K562 (cell line): Measurements from ENCODE around the gene PCLAF. TPM values are rescaled to one million over a fixed set of nuclear protein-coding genes. Genes with fewer than 3 reads are reported as not detected.

ENCODE experiments used
- ATAC-seq: fragments of 200-7000 bp; cut with Tn5 transposase; 3 replicates; pipeline ENCODE4 v1.9.1; 2020; ENCODE audit warnings: moderate library complexity
- BruUV-seq: library from RNA; stranded (reverse); fragments of 400-500 nt; replicated peaks from 2 replicates; lab custom pipeline; 2021; lab: Mats Ljungman, UMichigan
- CTCF ChIA-PET: fragments of 300-600 bp; formaldehyde crosslinking; extraction: SDS; loops from one replicate; lab custom pipeline; 2021; ENCODE audit warnings: low intra/inter-chr PET ratio; lab: Yijun Ruan, JAX
- POLR2A ChIA-PET: fragments of 300-600, 350-650 bp; sonication (Branson Sonifier 250); formaldehyde crosslinking; extraction: SDS; loops from one replicate; lab custom pipeline; 2021; ENCODE audit warnings: antibody characterized with exemption, inconsistent platforms; lab: Yijun Ruan, JAX
- DNase-seq, 4 experiments: peaks; one replicate each; pipeline versions ENCODE4 v3.0.0 to v3.0.0-alpha.2; 2011 to 2018; ENCODE audit warnings: low spot score in 3 of 4, mixed read lengths in 3 of 4; ENCODE audit errors: extremely low read depth in 1 of 4
- FAIRE-seq: peaks from 2 replicates; lab custom pipeline; 2011; peaks lifted over from hg19 to GRCh38; lab: Jason Lieb, UNC
- H2AFZ ChIP-seq: 2 replicates; pipeline ENCODE4 v1.6.0; 2011; ENCODE audit warnings: low read depth, low read length, control low read depth, inconsistent platforms
- H3K27ac ChIP-seq: fragments of 200-600 bp; 3 replicates; pipeline ENCODE4 v1.8.0; 2011; ENCODE audit warnings: low read depth, mild to moderate bottlenecking, control low read depth, inconsistent platforms, low read length, moderate library complexity, mixed read lengths; ENCODE audit errors: extremely low read depth
- H3K27me3 ChIP-seq, 2 experiments: fragments of 300-600 bp in 1 of 2; 2 replicates in 1 of 2; 3 replicates in 1 of 2; pipeline versions ENCODE4 v1.6.0 to v1.8.0; 2011; ENCODE audit warnings: inconsistent platforms in 2 of 2, low read length in 2 of 2, mild to moderate bottlenecking in 1 of 2, mixed read lengths in 1 of 2, moderate library complexity in 1 of 2; ENCODE audit not compliant: control insufficient read depth in 2 of 2, insufficient read depth in 2 of 2
- H3K36me3 ChIP-seq: fragments of 300-600 bp; 3 replicates; pipeline ENCODE4 v1.8.0; 2011; ENCODE audit warnings: mild to moderate bottlenecking, low read length, inconsistent platforms; ENCODE audit not compliant: control insufficient read depth, insufficient read depth
- H3K4me1 ChIP-seq, 2 experiments: fragments of 200-600 bp in 1 of 2; replicated peaks in 1 of 2; 2 replicates in 1 of 2; 3 replicates in 1 of 2; pipeline versions ENCODE4 v1.5.1 to v1.8.0; 2011; ENCODE audit warnings: inconsistent platforms in 2 of 2, low read length in 2 of 2, mild to moderate bottlenecking in 1 of 2, mixed read lengths in 1 of 2, moderate library complexity in 1 of 2; ENCODE audit not compliant: control insufficient read depth in 2 of 2, insufficient read depth in 2 of 2
- H3K4me2 ChIP-seq: 2 replicates; pipeline ENCODE4 v1.6.1; 2011; ENCODE audit warnings: low read length, control low read depth, inconsistent platforms, mixed read lengths; ENCODE audit not compliant: insufficient read depth
- H3K4me3 ChIP-seq: fragments of 200-600 bp; sonication (generic), shearing (Covaris generic); 2 replicates; pipeline ENCODE4 v1.5.1; 2016; ENCODE audit warnings: control low read depth, inconsistent platforms
- H3K79me2 ChIP-seq: fragments of 200-600 bp; 3 replicates; pipeline ENCODE4 v1.8.0; 2011; ENCODE audit warnings: low read length, inconsistent platforms; ENCODE audit not compliant: control insufficient read depth, insufficient read depth
- H3K9ac ChIP-seq, 2 experiments: 2 replicates each; pipeline versions ENCODE4 v1.6.0 to v1.6.1; 2011; ENCODE audit warnings: low read depth in 2 of 2, low read length in 2 of 2, control low read depth in 1 of 2, inconsistent platforms in 1 of 2, mild to moderate bottlenecking in 1 of 2, mixed read lengths in 1 of 2; ENCODE audit not compliant: insufficient read depth in 1 of 2
- H3K9me1 ChIP-seq: one replicate; pipeline ENCODE4 v1.6.0; 2011; ENCODE audit warnings: inconsistent platforms, mild to moderate bottlenecking, low read length, moderate library complexity; ENCODE audit not compliant: control insufficient read depth, insufficient read depth
- H3K9me3 ChIP-seq: replicated peaks from 2 replicates; pipeline ENCODE4 v1.5.1; 2011; ENCODE audit warnings: low read depth, low read length, inconsistent platforms; ENCODE audit not compliant: control insufficient read depth, insufficient read depth
- H4K20me1 ChIP-seq: replicated peaks from 2 replicates; pipeline ENCODE4 v1.6.1; 2011; ENCODE audit warnings: low read length, inconsistent platforms, mixed read lengths; ENCODE audit not compliant: control insufficient read depth, insufficient read depth
- MTA2 ChIP-seq: fragments of 450-650 bp; IDR thresholded peaks from 2 replicates; pipeline ENCODE4 v1.6.1; 2016; ENCODE audit warnings: low read depth
- NCOR1 ChIP-seq: fragments of 450-650 bp; IDR thresholded peaks from 2 replicates; pipeline ENCODE4 v1.6.1; 2016; ENCODE audit warnings: mild to moderate bottlenecking, moderate library complexity
- ZBTB8A ChIP-seq: fragments of 450-650 bp; IDR thresholded peaks from 2 replicates; pipeline ENCODE4 v1.6.1; 2018; ENCODE audit warnings: mild to moderate bottlenecking, moderate library complexity; ENCODE audit not compliant: partially characterized antibody
- ZMIZ1 ChIP-seq, 2 experiments: fragments of 150-350 bp in 1 of 2; IDR thresholded peaks; 2 replicates each; pipeline ENCODE4 v1.6.1; 2012 to 2016; ENCODE audit warnings: low read depth in 2 of 2, low read length in 2 of 2, mild to moderate bottlenecking in 1 of 2, moderate library complexity in 1 of 2
- WGBS: fragments of 100-300 bp; shearing (Covaris generic); methylation state at CpG from one replicate; pipeline ENCODE4 v1.1.6; 2016; ENCODE audit warnings: low coverage, mixed read lengths; ENCODE audit not compliant: insufficient coverage; ENCODE audit errors: missing lambda C conversion rate; 5-methylcytosine and 5-hydroxymethylcytosine counted together
- in situ Hi-C: fragments of 300-500 bp; cut with MboI; formaldehyde crosslinking; loops from 4 replicates; pipeline ENCODE4 v1.15.0; 2018; ENCODE audit warnings: inconsistent platforms, mixed read lengths
- intact Hi-C: fragments of 100-400 bp; cut with micrococcal nuclease; formaldehyde crosslinking; loops from 2 replicates; pipeline ENCODE4 v1.14.2; 2022
- polyA plus RNA-seq, 8 experiments: library from polyadenylated mRNA; depleted of rRNA in 4 of 8; stranded (reverse) in 5 of 8; unstranded in 3 of 8; fragments of >200 nt; fragmentation: Nextera tagmentation in 2 of 8; fragmentation: Illumina TruSeq in 1 of 8; extraction: Ambion mirVana in 2 of 8; extraction: Trizol in 1 of 8; gene quantifications; 2 replicates each; pipeline versions ENCODE4 v1.2.1 to v1.2.3, GENCODE V29; 2011 to 2014; ENCODE audit warnings: inconsistent platforms in 1 of 8, missing spikeins in 1 of 8
- total RNA-seq, 7 experiments: library from RNA; depleted of rRNA in 6 of 7; stranded (reverse); fragments of >200 nt in 6 of 7; fragmentation: Illumina TruSeq in 2 of 7; extraction: Trizol in 2 of 7; gene quantifications; 2 replicates each; pipeline versions ENCODE4 v1.2.1 to v1.2.3, GENCODE V29; 2011 to 2021; ENCODE audit warnings: low replicate concordance in 1 of 7
- TF ChIP-seq, protein P1 (sequence below): fragments of 450-650 bp; IDR thresholded peaks from 2 replicates; pipeline ENCODE4 v1.6.1; 2017; ENCODE audit warnings: antibody characterized with exemption
- TF ChIP-seq, protein P2 (sequence below): fragments of 450-650 bp; IDR thresholded peaks from 2 replicates; pipeline ENCODE4 v1.7.1; 2018; ENCODE audit warnings: mild to moderate bottlenecking, low read depth; ENCODE audit not compliant: partially characterized antibody
- TF ChIP-seq, protein P3 (sequence below): fragments of 250-450 bp; sonication (Bioruptor Pico); IDR thresholded peaks from 2 replicates; pipeline ENCODE4 v1.8.0; 2021; ENCODE audit warnings: moderate library complexity, mild to moderate bottlenecking, inconsistent platforms

PCLAF gene
- total and polyA plus RNA-seq, 9 of the 15 experiments (the other 6 are each of a cell fraction or from before 2014, with no cell fraction given): 112 to 881 (median 360) TPM

- ATAC-seq (no peak), FAIRE-seq (no peak), DNase-seq (no peak)
- Histone ChIP-seq H3K79me2 (no peaks in the 10 kb centered on the region; the same call in 2 of the 3 replicates), H3K4me2 (no peak overlapping the region), H2AFZ (no peak overlapping the region), H3K27ac (no peak overlapping the region), H3K36me3 (peaks cover 51% of the 10 kb centered on the region), H3K27me3 (no peaks in the 10 kb centered on the region), H3K9me3 (no peaks in the 10 kb centered on the region), H3K4me3 (no peak overlapping the region), H4K20me1 (no peaks in the 10 kb centered on the region), H3K9me1 (no peaks in the 10 kb centered on the region), H3K4me1 (peaks cover 0 to 10% of the 10 kb centered on the region in 2 experiments; a peak in 1 of 5 replicates), H3K9ac (no peak overlapping the region)
- POLR2A ChIA-PET: interaction anchor here (1.5 to 1.8 kb wide), 2 partner anchors 16 to 26 kb away, joined by 4 to 5 read pairs; partner anchors contain the start of gene TRIP4
- CTCF ChIA-PET: no interaction called here
- 94% methylated on average over 4 of the region's 4 CpGs for WGBS
- TF ChIP-seq, protein P1, sequence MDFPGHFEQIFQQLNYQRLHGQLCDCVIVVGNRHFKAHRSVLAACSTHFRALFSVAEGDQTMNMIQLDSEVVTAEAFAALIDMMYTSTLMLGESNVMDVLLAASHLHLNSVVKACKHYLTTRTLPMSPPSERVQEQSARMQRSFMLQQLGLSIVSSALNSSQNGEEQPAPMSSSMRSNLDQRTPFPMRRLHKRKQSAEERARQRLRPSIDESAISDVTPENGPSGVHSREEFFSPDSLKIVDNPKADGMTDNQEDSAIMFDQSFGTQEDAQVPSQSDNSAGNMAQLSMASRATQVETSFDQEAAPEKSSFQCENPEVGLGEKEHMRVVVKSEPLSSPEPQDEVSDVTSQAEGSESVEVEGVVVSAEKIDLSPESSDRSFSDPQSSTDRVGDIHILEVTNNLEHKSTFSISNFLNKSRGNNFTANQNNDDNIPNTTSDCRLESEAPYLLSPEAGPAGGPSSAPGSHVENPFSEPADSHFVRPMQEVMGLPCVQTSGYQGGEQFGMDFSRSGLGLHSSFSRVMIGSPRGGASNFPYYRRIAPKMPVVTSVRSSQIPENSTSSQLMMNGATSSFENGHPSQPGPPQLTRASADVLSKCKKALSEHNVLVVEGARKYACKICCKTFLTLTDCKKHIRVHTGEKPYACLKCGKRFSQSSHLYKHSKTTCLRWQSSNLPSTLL: no peak
- no peak for TF ChIP-seq MTA2
- TF ChIP-seq ZBTB8A: no peak
- no peak for TF ChIP-seq NCOR1
- no peak for TF ChIP-seq ZMIZ1 (IDR thresholded peaks at IDR 0.05; ENCODE audit: low read depth in 2 of 2, low read length in 2 of 2)
- TF ChIP-seq, protein P2, sequence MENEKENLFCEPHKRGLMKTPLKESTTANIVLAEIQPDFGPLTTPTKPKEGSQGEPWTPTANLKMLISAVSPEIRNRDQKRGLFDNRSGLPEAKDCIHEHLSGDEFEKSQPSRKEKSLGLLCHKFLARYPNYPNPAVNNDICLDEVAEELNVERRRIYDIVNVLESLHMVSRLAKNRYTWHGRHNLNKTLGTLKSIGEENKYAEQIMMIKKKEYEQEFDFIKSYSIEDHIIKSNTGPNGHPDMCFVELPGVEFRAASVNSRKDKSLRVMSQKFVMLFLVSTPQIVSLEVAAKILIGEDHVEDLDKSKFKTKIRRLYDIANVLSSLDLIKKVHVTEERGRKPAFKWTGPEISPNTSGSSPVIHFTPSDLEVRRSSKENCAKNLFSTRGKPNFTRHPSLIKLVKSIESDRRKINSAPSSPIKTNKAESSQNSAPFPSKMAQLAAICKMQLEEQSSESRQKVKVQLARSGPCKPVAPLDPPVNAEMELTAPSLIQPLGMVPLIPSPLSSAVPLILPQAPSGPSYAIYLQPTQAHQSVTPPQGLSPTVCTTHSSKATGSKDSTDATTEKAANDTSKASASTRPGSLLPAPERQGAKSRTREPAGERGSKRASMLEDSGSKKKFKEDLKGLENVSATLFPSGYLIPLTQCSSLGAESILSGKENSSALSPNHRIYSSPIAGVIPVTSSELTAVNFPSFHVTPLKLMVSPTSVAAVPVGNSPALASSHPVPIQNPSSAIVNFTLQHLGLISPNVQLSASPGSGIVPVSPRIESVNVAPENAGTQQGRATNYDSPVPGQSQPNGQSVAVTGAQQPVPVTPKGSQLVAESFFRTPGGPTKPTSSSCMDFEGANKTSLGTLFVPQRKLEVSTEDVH: no peak
- TF ChIP-seq, protein P3, sequence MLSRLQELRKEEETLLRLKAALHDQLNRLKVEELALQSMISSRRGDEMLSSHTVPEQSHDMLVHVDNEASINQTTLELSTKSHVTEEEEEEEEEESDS (CRISPR knock-in tag): no peak
- BruUV-seq: no TSS peak
- intact Hi-C loops (no loop called here), in situ Hi-C loops (no loop called here)
Observed at GRCh38 chr15:64361259-64361658, 20.0 kb downstream of the PCLAF start.
